GM11168 (cell line): ENCODE data around the gene PTP4A1.

Experiments
- in situ Hi-C: fragments of 300-500 bp; cut with MboI; formaldehyde crosslinking; loops from one replicate; pipeline ENCODE4 v1.12.0; 2022; ENCODE audit warnings: low sequenced_read_pairs; ENCODE audit not compliant: unreplicated experiment

Gene PTP4A1

GRCh38 chr6:63553900-63554299, 18.4 kb upstream of the PTP4A1 start:
- in situ Hi-C loops, result no loop called here

- in situ Hi-C loops, result no loop called here
These were observed 17.5 kb upstream of the PTP4A1 start for GRCh38 chr6:63554782-63555181.

GRCh38 chr6:63556369-63556768, 15.9 kb upstream of the PTP4A1 start:
- in situ Hi-C loops, result no loop called here

GRCh38 chr6:63558278-63558677, 14.0 kb upstream of the PTP4A1 start:
- in situ Hi-C loops, result no loop called here

- in situ Hi-C loops, result no loop called here
These were observed 11.4 kb upstream of the PTP4A1 start for GRCh38 chr6:63560801-63561287.

- in situ Hi-C loops, result no loop called here
These were observed 11.0 kb upstream of the PTP4A1 start for GRCh38 chr6:63561288-63561687.

- in situ Hi-C loops, result no loop called here
These were observed 9.0 kb upstream of the PTP4A1 start for GRCh38 chr6:63563235-63563634.

GRCh38 chr6:63565058-63565726, 7.1 kb upstream of the PTP4A1 start:
- in situ Hi-C loops, result loop anchor here (5.0 kb wide), 1 partner anchor 53 kb away; no protein-coding TSS in a partner anchor

GRCh38 chr6:63565727-63566596, 6.3 kb upstream of the PTP4A1 start:
- in situ Hi-C loops, result loop anchor here (5.0 kb wide), 1 partner anchor 54 kb away; no protein-coding TSS in a partner anchor

- in situ Hi-C loops, result loop anchor here (5.0 kb wide), 1 partner anchor 56 kb away; no protein-coding TSS in a partner anchor
These were observed 4.3 kb upstream of the PTP4A1 start for GRCh38 chr6:63567966-63568365.

- in situ Hi-C loops, result no loop called here
These were observed 778 bp upstream of the PTP4A1 start for GRCh38 chr6:63571361-63572043.

GRCh38 chr6:63572747-63573075, 431 bp downstream of the PTP4A1 start:
- in situ Hi-C loops, result no loop called here

- in situ Hi-C loops, result no loop called here
These were observed 1.0 kb downstream of the PTP4A1 start for GRCh38 chr6:63573076-63573898.

- in situ Hi-C loops, result no loop called here
These were observed 1.7 kb downstream of the PTP4A1 start for GRCh38 chr6:63573899-63574553.

GRCh38 chr6:63574554-63574900, 2.2 kb downstream of the PTP4A1 start:
- in situ Hi-C loops, result no loop called here

- in situ Hi-C loops, result no loop called here
These were observed 4.0 kb downstream of the PTP4A1 start for GRCh38 chr6:63576147-63576772.

- in situ Hi-C loops, result no loop called here
These were observed 4.9 kb downstream of the PTP4A1 start for GRCh38 chr6:63576985-63577712.

GRCh38 chr6:63578757-63579156, 6.5 kb downstream of the PTP4A1 start:
- in situ Hi-C loops, result no loop called here
